Glutamatergic neuron (in vitro differentiated cells): ENCODE measurements around the gene SERINC2. TPM values are rescaled to one million over a fixed set of nuclear protein-coding genes. Genes with fewer than 3 reads are reported as not detected.
A peak's percentile ranks its signal among the peaks of the same experiment; 100 is the strongest.
"Not testable (repeated sequence)": the region's sequence is repeated elsewhere in the genome, so short reads cannot be mapped to it uniquely, and the experiment has no call there.

Experiments
- DNase-seq: peaks from one replicate; pipeline ENCODE4 v3.0.0; 2022
- H3K27ac Mint-ChIP-seq: one replicate; pipeline ENCODE4 v1.8.0; 2020; ENCODE audit warnings: mild to moderate bottlenecking, mixed read lengths, inconsistent platforms; ENCODE audit not compliant: unreplicated experiment
- H3K27me3 Mint-ChIP-seq: one replicate; pipeline ENCODE4 v1.8.0; 2020; ENCODE audit warnings: mild to moderate bottlenecking, moderate library complexity, mixed read lengths, inconsistent platforms; ENCODE audit not compliant: unreplicated experiment
- H3K36me3 Mint-ChIP-seq: one replicate; pipeline ENCODE4 v1.8.0; 2020; ENCODE audit warnings: mild to moderate bottlenecking, mixed read lengths, inconsistent platforms; ENCODE audit not compliant: unreplicated experiment
- H3K4me1 Mint-ChIP-seq: one replicate; pipeline ENCODE4 v1.8.0; 2020; ENCODE audit warnings: mild to moderate bottlenecking, low read depth, mixed read lengths, inconsistent platforms; ENCODE audit not compliant: unreplicated experiment
- H3K4me3 Mint-ChIP-seq: one replicate; pipeline ENCODE4 v1.8.0; 2020; ENCODE audit warnings: mild to moderate bottlenecking, mixed read lengths, inconsistent platforms; ENCODE audit not compliant: unreplicated experiment
- H3K9me3 Mint-ChIP-seq: one replicate; pipeline ENCODE4 v1.8.0; 2020; ENCODE audit warnings: mild to moderate bottlenecking, moderate library complexity, mixed read lengths, inconsistent platforms; ENCODE audit not compliant: unreplicated experiment
- CTCF ChIP-seq: fragments of 200-600 bp; sonication (generic); IDR thresholded peaks from one replicate; pipeline ENCODE4 v1.5.0; 2021; ENCODE audit not compliant: partially characterized antibody, unreplicated experiment
- total RNA-seq: library from RNA; stranded (reverse); fragmentation: NEBNext Ultra II Directional; extraction: Animal tissue kit (Norgen Biotek cat#: 25700); gene quantifications from one replicate; pipeline ENCODE4 v1.2.1, GENCODE V29; 2021; ENCODE audit not compliant: unreplicated experiment

SERINC2 gene
- total RNA-seq, 1 donor from 2014 or later = 36.4 TPM

GRCh38 chr1:31382379-31382989, 30.5 kb upstream of the SERINC2 start:
- H3K4me3 Mint-ChIP-seq = peak overlapping the region; percentile 26
- H3K27ac Mint-ChIP-seq = peak overlapping the region; percentile 62
- peaks cover 39% of the 10 kb centered on the region for H3K4me1 Mint-ChIP-seq
- peaks cover 7% of the 10 kb centered on the region for H3K9me3 Mint-ChIP-seq
- H3K36me3 Mint-ChIP-seq = peaks cover 10% of the 10 kb centered on the region
- peaks cover 7% of the 10 kb centered on the region for H3K27me3 Mint-ChIP-seq
- TF ChIP-seq CTCF = no peak
- DNase-seq = no peak

- Mint-ChIP-seq H3K36me3 (peaks cover 10% of the 10 kb centered on the region), H3K4me3 (no peak overlapping the region), H3K27ac (no peak overlapping the region), H3K9me3 (peaks cover 7% of the 10 kb centered on the region), H3K4me1 (peaks cover 26% of the 10 kb centered on the region), H3K27me3 (peaks cover 6% of the 10 kb centered on the region)
- DNase-seq = no peak
- TF ChIP-seq CTCF = no peak
Observed at GRCh38 chr1:31383967-31384366, 29.0 kb upstream of the SERINC2 start.

GRCh38 chr1:31386576-31387243, 26.3 kb upstream of the SERINC2 start:
- peaks cover 21% of the 10 kb centered on the region for H3K4me1 Mint-ChIP-seq
- not testable (repeated sequence) for H3K4me3 Mint-ChIP-seq, H3K9me3 Mint-ChIP-seq, H3K27me3 Mint-ChIP-seq, H3K27ac Mint-ChIP-seq, DNase-seq
- H3K36me3 Mint-ChIP-seq = peaks cover 10% of the 10 kb centered on the region

GRCh38 chr1:31387612-31388011, 25.4 kb upstream of the SERINC2 start:
- H3K36me3 Mint-ChIP-seq = peaks cover 10% of the 10 kb centered on the region
- peaks cover 4% of the 10 kb centered on the region for H3K27me3 Mint-ChIP-seq
- peaks cover 17% of the 10 kb centered on the region for H3K4me1 Mint-ChIP-seq
- no peak overlapping the region for H3K4me3 Mint-ChIP-seq
- H3K9me3 Mint-ChIP-seq = peaks cover 4% of the 10 kb centered on the region
- no peak overlapping the region for H3K27ac Mint-ChIP-seq
- DNase-seq = no peak
- no peak for TF ChIP-seq CTCF

- peaks cover 11% of the 10 kb centered on the region for H3K4me1 Mint-ChIP-seq
- H3K9me3 Mint-ChIP-seq = peaks cover 4% of the 10 kb centered on the region
- peaks cover 10% of the 10 kb centered on the region for H3K36me3 Mint-ChIP-seq
- no peak for TF ChIP-seq CTCF
- DNase-seq = no peak
- no peak overlapping the region for H3K27ac Mint-ChIP-seq
- no peak overlapping the region for H3K4me3 Mint-ChIP-seq
- H3K27me3 Mint-ChIP-seq = peaks cover 4% of the 10 kb centered on the region
Observed at GRCh38 chr1:31389616-31390015, 23.4 kb upstream of the SERINC2 start.
